DMS153 treated with DMSO at 0.1 percent for 48 hours (cell line): ENCODE measurements around the gene PSME3IP1.
A peak's percentile ranks its signal among the peaks of the same experiment; 100 is the strongest.

Source experiments
- DNase-seq: peaks from one replicate; lab custom pipeline; 2025; ENCODE audit not compliant: unreplicated experiment; lab: John Stamatoyannopoulos, UW

Gene PSME3IP1

GRCh38 chr16:57145046-57146021 is 40.5 kb downstream of the PSME3IP1 start:
- no peak for DNase-seq

GRCh38 chr16:57144027-57144426 is 41.8 kb downstream of the PSME3IP1 start:
- DNase-seq = no peak

- DNase-seq = no peak
Observed at GRCh38 chr16:57143149-57143921, 42.5 kb downstream of the PSME3IP1 start.

- DNase-seq = no peak
Observed at GRCh38 chr16:57141822-57142631, 43.8 kb downstream of the PSME3IP1 start.

GRCh38 chr16:57140931-57141668 is 44.7 kb downstream of the PSME3IP1 start:
- DNase-seq = no peak

GRCh38 chr16:57138281-57138935 is 47.4 kb downstream of the PSME3IP1 start:
- DNase-seq = no peak

- DNase-seq = no peak
Observed at GRCh38 chr16:57137566-57138273, 48.1 kb downstream of the PSME3IP1 start.

GRCh38 chr16:57137043-57137442 is 48.8 kb downstream of the PSME3IP1 start:
- no peak for DNase-seq

GRCh38 chr16:57134982-57135381 is 50.9 kb downstream of the PSME3IP1 start:
- peak; percentile 48 for DNase-seq

GRCh38 chr16:57133886-57134285 is 52.0 kb downstream of the PSME3IP1 start:
- DNase-seq = no peak

GRCh38 chr16:57133031-57133430 is 52.8 kb downstream of the PSME3IP1 start:
- no peak for DNase-seq

- peak; percentile 63 for DNase-seq
Observed at GRCh38 chr16:57132470-57132869, 53.4 kb downstream of the PSME3IP1 start.

GRCh38 chr16:57131351-57131970 is 54.4 kb downstream of the PSME3IP1 start:
- DNase-seq = no peak

GRCh38 chr16:57130950-57131321 is 54.9 kb downstream of the PSME3IP1 start:
- DNase-seq = no peak

- no peak for DNase-seq
Observed at GRCh38 chr16:57128771-57129389, 57.0 kb downstream of the PSME3IP1 start.

- DNase-seq = no peak
Observed at GRCh38 chr16:57127836-57128235, 58.0 kb downstream of the PSME3IP1 start.

- no peak for DNase-seq
Observed at GRCh38 chr16:57127037-57127763, 58.6 kb downstream of the PSME3IP1 start.

- DNase-seq = no peak
Observed at GRCh38 chr16:57126411-57126810, 59.4 kb downstream of the PSME3IP1 start.
